Activated CD8-positive, alpha-beta memory T cell treated with anti-CD3 and anti-CD28 coated beads, Interleukin-2, amount 50 U/mL, for 4 hours (primary cell): Measurements from ENCODE around the gene MX2.
"Not testable (repeated sequence)": the region's sequence is repeated elsewhere in the genome, so short reads cannot be mapped to it uniquely, and the experiment has no call there.

Source experiments
- DNase-seq: peaks from one replicate; pipeline ENCODE4 v3.0.0-alpha.2; 2020

The MX2 gene

DNA sequence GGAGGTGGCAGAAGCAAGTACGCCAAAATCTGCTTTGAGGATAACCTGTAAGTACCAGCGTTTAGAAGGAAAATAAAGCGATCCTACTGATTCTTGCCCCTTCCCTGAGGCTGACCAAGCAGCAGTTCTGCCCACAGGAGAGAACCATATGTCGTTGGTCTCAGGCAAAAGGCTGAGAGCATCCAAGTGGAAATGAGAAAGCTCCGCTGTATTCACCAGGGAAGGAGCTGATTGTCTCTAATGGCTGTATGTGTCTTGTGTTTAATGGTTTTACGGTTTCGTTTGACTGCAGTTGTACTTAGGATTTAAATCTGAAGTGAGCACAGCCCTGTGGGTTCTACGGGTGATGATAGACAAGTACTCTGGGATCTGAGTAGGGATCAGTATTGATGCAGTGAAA lies 23.4 kb upstream of the MX2 start:
- no peak for DNase-seq

GRCh38 chr21:41342035-41342434 lies 19.8 kb upstream of the MX2 start:
- DNase-seq, result no peak

GRCh38 chr21:41344146-41344545 lies 17.7 kb upstream of the MX2 start:
- DNase-seq, result no peak

- no peak for DNase-seq
These were observed 16.5 kb upstream of the MX2 start for GRCh38 chr21:41345356-41345755.

GRCh38 chr21:41345934-41346685 lies 15.7 kb upstream of the MX2 start:
- DNase-seq, result no peak

DNA sequence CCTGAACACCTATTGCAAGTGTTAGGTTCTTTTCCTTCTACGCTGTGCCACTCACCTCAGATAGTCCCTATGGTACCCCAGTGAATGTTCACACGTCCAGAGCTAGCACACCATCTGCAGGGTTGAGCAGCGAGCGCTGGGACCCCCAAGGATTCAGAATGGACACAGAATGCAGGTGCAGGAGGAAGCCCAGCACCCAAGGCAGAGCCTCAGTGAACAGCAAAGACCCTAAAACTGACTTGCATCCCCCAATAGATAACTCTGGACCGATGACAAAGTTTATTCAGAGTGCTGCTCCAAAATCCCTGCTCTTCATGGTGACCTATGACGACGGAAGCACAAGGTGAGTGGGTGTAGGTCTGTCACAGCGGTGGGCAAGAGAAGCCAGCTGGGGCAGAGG lies 15.1 kb upstream of the MX2 start:
- DNase-seq, result no peak

- DNase-seq, result no peak
These were observed 13.4 kb upstream of the MX2 start for GRCh38 chr21:41348434-41348833.

GRCh38 chr21:41349126-41349525 lies 12.7 kb upstream of the MX2 start:
- DNase-seq, result no peak

DNA sequence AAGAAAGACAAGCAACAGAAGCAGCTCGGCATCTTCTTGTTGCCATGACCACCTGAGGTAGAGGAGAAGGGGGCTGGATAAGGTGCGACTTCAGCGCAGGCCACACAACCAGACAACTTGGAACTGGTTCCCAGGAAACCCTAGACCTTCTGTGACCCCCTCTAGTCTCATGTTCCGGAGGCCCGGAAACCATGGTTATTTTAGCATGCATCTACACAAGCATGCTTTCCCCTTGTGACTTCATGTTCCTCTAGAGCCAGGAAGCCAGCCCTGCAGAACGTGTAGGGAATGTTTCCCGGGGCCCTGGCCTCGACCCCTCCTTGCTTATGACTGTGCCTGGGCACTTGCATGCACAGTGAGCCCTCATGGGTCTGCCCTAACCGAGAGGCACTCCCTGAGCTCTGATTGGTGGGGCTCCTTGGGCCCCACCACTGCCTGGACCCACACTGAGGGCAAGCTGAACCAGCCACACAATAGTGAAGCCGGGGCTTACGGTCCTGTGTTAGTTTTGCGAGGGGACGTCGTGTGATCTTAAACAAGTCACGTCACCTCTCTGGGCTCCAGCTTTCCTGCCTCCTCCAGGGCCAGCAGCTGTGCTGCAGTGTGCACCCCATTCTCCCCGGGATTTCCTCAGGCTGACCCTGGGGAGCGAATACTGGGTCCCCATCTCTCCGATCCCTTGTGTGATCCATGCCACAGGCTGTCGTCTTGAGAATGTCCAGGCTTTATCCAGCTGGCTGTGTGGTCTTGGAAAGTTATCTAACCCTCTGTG lies 12.0 kb upstream of the MX2 start:
- DNase-seq, result no peak

DNA sequence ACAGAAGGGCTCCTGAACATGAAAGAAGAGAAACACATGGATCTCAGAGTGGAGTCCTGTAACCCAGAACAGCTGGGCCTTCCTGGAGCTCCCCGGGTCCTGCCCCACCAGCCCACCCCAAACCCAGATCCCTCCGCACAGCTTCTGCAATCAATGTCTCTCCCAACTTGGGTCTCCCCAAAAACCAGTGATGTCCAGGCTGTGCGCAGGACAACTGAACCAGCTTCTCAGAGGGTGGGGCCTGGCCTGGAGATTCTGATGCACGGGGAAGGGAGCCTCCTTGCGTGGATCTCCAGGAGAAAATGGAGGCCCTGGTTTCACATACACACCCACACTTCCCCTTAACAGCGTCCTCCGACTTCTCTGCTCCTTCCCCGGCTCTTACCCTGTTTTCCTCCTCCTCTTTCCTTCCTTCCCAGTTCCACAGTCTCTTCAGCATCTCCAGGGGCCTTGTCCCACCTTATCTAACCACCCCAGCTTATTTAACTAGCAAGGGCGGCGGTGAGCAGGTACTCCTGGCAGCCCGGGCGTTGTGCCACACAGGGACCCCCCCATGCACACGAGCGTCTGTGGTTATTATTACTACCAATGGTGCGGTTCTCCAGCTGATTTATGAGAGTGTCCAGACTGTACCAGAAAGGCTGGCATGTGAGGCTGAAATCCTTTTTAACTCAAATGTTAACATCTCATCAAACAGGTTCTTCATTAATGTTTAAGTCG lies 11.2 kb upstream of the MX2 start:
- DNase-seq, result no peak

GRCh38 chr21:41357546-41357945 lies 4.3 kb upstream of the MX2 start:
- no peak for DNase-seq

GRCh38 chr21:41358193-41359166 lies 3.3 kb upstream of the MX2 start:
- no peak for DNase-seq

- DNase-seq, result no peak
These were observed 2.5 kb upstream of the MX2 start for GRCh38 chr21:41359286-41359685.

GRCh38 chr21:41359754-41360071 lies 2.1 kb upstream of the MX2 start:
- DNase-seq, result not testable (repeated sequence)

DNA sequence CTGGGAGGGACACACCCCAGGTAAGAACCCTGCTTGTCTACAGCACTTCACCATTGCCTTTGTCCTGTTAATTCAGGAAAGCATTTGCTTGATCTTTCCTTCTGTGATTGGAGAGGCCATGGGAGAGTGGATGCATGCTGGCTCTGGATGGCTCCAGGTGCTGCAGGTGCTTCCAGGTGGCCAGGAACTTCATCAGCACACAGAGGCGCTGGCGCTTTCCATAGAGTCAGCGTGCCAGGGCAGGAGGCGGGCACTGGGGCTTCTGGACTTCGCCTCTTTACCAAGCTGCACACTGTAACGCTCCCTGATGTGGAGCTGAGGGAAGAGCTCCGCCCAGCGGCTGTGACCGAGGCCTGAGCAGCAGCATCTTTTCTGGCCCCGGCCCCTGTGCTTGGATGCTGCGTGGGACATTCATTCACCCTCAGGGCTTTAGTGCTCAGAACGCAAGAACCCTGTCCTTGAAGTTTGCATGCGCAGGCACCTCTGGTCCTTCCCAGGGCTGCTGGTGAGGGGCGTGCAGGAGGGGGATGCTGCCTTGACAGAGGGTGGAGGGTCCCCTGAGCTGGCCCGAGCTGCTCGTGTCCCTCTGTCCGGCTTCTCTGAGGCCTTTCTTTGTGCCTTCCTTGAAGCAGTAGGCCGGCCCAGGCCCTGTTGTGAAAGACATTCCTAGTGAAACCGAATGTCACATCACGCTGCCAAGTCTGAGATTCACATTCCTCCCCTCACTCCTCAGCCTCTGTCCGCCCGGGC lies 1.6 kb upstream of the MX2 start:
- no peak for DNase-seq

DNA sequence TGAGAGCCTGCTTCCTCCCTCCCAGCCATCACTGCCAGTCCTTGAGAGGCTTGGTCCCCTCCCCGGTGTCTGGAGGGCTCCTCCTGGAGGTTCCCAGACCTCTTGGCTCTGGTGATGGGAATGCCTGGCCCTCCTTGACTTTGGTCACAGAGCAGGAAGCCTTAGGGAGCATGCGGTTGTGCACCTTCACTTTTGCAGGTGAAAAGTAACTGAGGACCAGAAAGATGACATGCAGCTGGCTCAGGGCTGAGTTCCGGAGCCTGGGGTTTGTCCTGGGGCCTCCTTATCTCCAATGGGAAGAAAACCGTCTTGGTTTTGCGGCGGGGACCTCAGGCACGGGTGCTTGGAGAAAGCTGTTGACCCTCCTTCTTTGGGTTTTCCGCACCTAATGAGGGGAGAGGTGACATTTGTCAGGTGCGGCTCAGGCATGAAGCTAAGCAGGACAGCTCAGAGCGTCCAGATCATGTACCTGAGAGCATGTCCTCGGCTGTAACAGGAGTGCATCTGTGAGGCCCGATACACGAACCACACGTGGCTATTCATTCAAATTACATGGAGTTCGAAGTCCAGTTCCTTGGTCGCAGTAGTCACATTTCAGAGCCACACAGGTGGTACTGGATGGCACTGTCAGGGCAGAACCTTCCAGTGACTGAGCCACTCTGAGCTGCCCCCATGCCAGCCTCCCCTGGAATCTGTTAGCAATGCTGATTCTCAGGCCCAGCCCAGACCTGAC lies 608 bp upstream of the MX2 start:
- DNase-seq, result no peak

DNA sequence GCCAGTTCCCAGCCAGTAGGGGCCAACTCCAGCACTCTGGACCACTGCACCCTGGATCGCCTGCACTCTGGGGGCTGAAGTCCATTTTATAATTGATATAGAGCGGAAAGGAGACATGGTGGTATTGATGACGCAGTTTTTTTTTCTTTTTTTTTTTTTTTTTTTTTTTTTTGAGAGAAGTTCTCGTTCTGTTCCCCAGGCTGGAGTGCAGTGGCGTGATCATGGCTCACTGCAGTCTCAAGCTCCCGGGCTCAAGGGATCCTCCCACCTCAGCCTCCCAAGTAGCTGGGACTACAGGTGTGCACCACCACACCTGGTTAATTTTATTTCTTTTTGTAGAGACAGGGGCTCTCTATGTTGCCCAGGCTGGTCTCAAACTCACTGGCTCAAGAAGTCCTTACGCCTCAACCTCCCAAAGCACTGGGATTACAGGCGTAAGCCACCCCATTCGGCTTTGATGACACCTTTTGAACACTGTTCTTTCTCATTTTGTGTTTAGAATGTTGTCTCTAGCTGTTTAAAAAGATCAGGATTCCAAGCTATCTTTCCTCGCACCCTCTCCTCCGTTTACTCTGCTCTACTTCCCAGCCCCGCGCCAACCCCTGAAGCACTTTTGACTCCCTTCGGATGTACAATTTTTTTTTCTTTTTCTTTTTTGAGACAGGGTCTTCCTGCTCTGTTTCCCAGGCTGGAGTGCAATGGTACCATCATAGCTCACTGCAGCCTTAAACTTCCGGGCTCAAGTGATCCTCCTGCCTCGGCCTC lies 960 bp downstream of the MX2 start:
- DNase-seq, result no peak

GRCh38 chr21:41363370-41364270 lies 1.8 kb downstream of the MX2 start:
- no peak for DNase-seq

DNA sequence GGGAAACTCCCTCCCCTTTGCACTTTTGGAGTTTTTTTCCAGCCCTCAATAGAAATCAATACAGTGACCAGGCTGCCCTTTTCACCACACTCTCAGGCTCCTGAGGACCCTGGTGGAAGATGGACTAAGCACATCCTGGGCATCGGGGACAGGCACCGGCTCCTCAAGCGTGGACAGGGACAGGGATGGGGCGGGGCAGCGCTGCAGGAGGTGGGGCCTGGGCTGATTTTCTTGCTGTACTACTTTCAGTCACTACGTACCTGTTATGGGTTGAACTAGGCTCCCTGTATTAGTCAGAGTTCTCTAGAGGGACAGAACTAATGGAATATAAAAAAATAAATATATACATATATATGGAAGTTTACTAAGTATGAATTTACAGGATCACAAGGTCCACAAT lies 2.5 kb downstream of the MX2 start:
- no peak for DNase-seq
